ENCODE data around the gene PROSER2.

GRCh38 chr10:11869743-11870460, 46.7 kb downstream of the PROSER2 start:
- TF ChIP-seq ARNTL (CRISPR knock-in tag; IDR thresholded peaks at IDR 0.05; ENCODE audit: borderline replicate concordance, low read depth) (no peak), ZNF565 (CRISPR knock-in tag; conservative IDR thresholded peaks at IDR 0.05; ENCODE audit: low read depth) (no peak), RARB (CRISPR knock-in tag; IDR thresholded peaks at IDR 0.05) (no peak), CREB5 (CRISPR knock-in tag; IDR thresholded peaks at IDR 0.05; ENCODE audit: low read depth) (no peak), PATZ1 (CRISPR knock-in tag; IDR thresholded peaks at IDR 0.05; ENCODE audit: borderline replicate concordance) (no peak), ZFP30 (CRISPR knock-in tag; IDR thresholded peaks at IDR 0.05) (no peak), SNAI2 (CRISPR knock-in tag; IDR thresholded peaks at IDR 0.05) (no peak), BACH2 (CRISPR knock-in tag; IDR thresholded peaks at IDR 0.05; ENCODE audit: borderline replicate concordance) (no peak), ZC3H10 (CRISPR knock-in tag; IDR thresholded peaks at IDR 0.05) (no peak), TSHZ2 (CRISPR knock-in tag; IDR thresholded peaks at IDR 0.05) (no peak), OSR1 (CRISPR knock-in tag; IDR thresholded peaks at IDR 0.05) (no peak), ZNF8 (CRISPR knock-in tag; IDR thresholded peaks at IDR 0.05) (no peak), GLIS3 (CRISPR knock-in tag; IDR thresholded peaks at IDR 0.05) (no peak), ISL1 (CRISPR knock-in tag; IDR thresholded peaks at IDR 0.05) (no peak)
